HG03196 (cell line): ENCODE measurements around the gene SPPL2C.

Experiments
- ATAC-seq: cut with Tn5 transposase; IDR thresholded peaks from one replicate; pipeline ENCODE4 v1.9.1; 2021; ENCODE audit not compliant: unreplicated experiment

Gene SPPL2C

DNA sequence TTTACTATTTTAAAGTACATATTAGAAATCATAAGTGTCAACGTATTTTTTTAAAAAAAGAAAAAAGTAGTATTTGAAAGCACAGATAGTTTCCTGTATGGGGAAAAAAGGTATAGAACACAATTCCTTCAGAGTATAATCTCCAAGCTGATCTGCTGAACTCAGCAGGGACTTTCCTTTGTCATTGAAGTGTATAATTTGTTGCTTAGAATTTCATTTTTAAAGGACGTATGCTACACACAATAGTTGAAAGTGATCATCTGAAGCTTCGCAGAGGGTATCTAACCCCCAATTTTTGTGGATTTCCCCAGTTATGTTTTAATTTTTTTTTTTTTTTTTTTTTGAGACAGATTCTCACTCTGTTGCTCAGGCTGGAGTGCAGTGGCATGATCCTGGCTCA, 29.5 kb downstream of the SPPL2C start:
- no peak for ATAC-seq

DNA sequence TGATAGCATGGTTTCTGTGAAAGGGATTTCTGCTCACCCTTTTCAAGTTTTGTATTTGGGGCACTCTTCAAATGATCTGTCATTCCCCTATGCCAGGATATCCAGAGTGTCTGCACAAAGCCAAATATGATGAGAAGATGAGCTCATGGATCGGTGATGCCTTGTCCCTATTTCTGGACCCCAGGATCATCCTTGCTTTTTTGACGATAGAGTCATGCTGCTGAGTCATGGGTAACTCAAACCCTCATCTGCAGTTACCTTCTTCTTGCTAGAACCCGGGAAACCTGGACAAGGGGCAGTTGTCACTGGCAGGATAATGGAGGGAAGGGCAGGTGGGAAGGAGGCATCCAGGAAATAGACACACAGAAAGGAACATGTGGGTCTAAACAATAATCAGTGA, 31.9 kb downstream of the SPPL2C start:
- ATAC-seq, result no peak

GRCh38 chr17:45877467-45877866, 32.8 kb downstream of the SPPL2C start:
- ATAC-seq, result no peak

DNA sequence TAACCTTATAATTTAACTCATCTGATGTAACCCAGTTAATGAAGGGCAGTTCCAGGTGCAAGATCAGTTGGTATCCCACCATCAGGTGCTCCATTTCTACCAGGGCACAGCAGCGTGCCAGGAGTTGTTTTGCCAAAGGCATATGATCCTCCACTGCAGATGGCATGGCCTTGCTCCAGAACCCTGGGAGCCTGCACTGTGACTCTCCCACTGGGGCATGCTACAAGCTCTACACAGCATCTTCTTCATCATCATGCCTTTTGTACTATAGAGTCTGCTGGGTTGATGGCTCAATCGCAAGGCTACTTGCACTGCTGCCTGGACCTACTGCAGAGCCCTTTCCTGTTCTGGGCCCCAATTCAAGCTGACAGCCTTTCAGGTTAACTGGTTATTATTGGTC, 38.4 kb downstream of the SPPL2C start:
- no peak for ATAC-seq

- no peak for ATAC-seq
Measured at GRCh38 chr17:45886852-45887251, 42.2 kb downstream of the SPPL2C start.

DNA sequence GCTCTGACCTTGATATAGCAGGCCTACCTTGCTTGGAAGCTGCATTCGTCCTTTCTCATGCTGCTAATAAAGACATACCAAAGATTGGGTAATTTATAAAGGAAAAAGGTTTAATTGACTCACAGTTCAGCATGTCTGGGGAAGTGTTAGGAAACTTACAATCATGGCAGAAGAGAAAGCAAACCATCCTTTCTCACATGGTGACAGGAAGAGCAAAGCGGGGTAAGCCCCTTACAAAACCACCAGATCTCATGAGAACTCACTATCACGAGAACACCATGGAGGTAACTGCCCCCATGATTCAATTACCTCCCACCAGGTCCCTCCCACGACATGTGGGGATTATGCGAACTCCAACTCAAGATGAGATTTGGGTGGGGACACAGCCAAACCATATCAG, 43.7 kb downstream of the SPPL2C start:
- no peak for ATAC-seq

GRCh38 chr17:45889579-45889978, 44.9 kb downstream of the SPPL2C start:
- no peak for ATAC-seq

GRCh38 chr17:45893725-45894021, 49.0 kb downstream of the SPPL2C start:
- no peak for ATAC-seq

DNA sequence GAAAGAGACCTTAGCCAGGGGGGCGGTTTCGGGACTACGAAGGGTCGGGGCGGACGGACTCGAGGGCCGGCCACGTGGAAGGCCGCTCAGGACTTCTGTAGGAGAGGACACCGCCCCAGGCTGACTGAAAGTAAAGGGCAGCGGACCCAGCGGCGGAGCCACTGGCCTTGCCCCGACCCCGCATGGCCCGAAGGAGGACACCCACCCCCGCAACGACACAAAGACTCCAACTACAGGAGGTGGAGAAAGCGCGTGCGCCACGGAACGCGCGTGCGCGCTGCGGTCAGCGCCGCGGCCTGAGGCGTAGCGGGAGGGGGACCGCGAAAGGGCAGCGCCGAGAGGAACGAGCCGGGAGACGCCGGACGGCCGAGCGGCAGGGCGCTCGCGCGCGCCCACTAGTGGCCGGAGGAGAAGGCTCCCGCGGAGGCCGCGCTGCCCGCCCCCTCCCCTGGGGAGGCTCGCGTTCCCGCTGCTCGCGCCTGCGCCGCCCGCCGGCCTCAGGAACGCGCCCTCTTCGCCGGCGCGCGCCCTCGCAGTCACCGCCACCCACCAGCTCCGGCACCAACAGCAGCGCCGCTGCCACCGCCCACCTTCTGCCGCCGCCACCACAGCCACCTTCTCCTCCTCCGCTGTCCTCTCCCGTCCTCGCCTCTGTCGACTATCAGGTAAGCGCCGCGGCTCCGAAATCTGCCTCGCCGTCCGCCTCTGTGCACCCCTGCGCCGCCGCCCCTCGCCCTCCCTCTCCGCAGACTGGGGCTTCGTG, 49.5 kb downstream of the SPPL2C start, which contains the start of gene MAPT:
Gene MAPT (plus strand): TSS at position 533 of the 763 bp plus-strand sequence. CDS start 67,784 bp downstream, outside the sequence.
- ATAC-seq, result peak; percentile 79

DNA sequence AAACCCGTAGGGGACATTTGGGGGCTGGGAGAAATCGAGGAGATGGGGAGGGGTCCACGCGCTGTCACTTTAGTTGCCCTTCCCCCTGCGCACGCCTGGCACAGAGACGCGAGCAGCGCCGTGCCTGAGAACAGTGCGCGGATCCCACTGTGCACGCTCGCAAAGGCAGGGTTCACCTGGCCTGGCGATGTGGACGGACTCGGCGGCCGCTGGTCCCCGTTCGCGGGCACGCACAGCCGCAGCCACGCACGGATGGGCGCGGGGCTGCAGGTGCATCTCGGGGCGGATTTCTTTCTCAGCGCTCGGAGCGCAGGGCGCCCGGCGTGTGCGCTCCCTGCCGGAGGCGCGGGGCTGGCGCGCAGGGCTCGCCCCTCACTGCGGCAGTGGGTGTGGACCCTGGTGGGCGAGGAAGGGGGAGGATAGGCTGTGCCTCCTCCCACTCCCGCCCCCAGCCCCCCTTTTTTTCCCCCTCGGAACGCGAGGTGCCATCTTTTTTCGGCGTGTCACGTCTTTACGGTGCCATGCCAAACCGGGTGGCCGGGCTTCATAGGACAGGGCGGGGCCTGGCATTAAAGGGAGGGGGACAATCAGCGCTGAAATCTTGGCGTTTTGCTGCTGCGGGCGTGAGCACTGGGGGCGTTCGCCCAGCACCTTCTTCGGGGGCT, 50.8 kb downstream of the SPPL2C start:
- ATAC-seq, result no peak

- no peak for ATAC-seq
Measured at GRCh38 chr17:45895969-45896785, 51.5 kb downstream of the SPPL2C start.
